B cell (primary cell): Measurements from ENCODE around the gene SPTB. TPM values are rescaled to one million over a fixed set of nuclear protein-coding genes. Genes with fewer than 3 reads are reported as not detected.

ENCODE experiments used
- ATAC-seq: fragments of 200-7000 bp; cut with Tn5 transposase; one replicate; pipeline ENCODE4 v1.10.0; 2021; ENCODE audit warnings: low read depth, mild to moderate bottlenecking, moderate number of reproducible peaks, moderate library complexity
- CTCF ChIA-PET: fragments of 350-600 bp; sonication (Branson Sonifier 250); formaldehyde crosslinking; loops from one replicate; lab custom pipeline; 2021; ENCODE audit warnings: antibody characterized with exemption, inconsistent platforms; lab: Charles Lee
- POLR2A ChIA-PET: fragments of 350-600 bp; sonication (Branson Sonifier 250); formaldehyde crosslinking; loops from one replicate; lab custom pipeline; 2021; ENCODE audit warnings: antibody characterized with exemption; lab: Charles Lee
- DNase-seq: peaks from one replicate; pipeline ENCODE4 v3.0.0; 2013
- H2AFZ ChIP-seq: 2 replicates; pipeline ENCODE4 v1.6.1; 2012; ENCODE audit warnings: mild to moderate bottlenecking, low read depth, low read length; ENCODE audit not compliant: insufficient read depth, poor library complexity, severe bottlenecking
- H3K27ac ChIP-seq, 2 donors: 1 replicate in 1 of 2; 2 replicates in 1 of 2; pipeline ENCODE4 v1.5.1; 2012 to 2013; ENCODE audit warnings: low read length in 2 of 2, mild to moderate bottlenecking in 2 of 2, moderate library complexity in 1 of 2
- H3K27me3 ChIP-seq, 4 experiments: fragments of 200-600 bp in 1 of 4; sonication (generic) in 1 of 4; replicated peaks in 1 of 4; 1 replicate in 2 of 4; 2 replicates in 2 of 4; pipeline versions ENCODE4 v1.6.1 to v1.7.0; 2013 to 2016; ENCODE audit warnings: low read length in 3 of 4, mild to moderate bottlenecking in 2 of 4, mixed read lengths in 1 of 4, moderate library complexity in 1 of 4; ENCODE audit not compliant: insufficient read depth in 4 of 4, control insufficient read depth in 3 of 4; ENCODE audit errors: control extremely low read depth in 1 of 4
- H3K36me3 ChIP-seq, 2 experiments: replicated peaks in 1 of 2; 1 replicate in 1 of 2; 2 replicates in 1 of 2; pipeline versions ENCODE4 v1.6.1 to v1.7.1; 2013; ENCODE audit warnings: low read length in 1 of 2; ENCODE audit not compliant: insufficient read depth in 2 of 2, control insufficient read depth in 1 of 2; ENCODE audit errors: control extremely low read depth in 1 of 2, extremely low read depth in 1 of 2
- H3K4me1 ChIP-seq, 2 donors: fragments of 200-600 bp in 1 of 2; sonication (generic) in 1 of 2; 1 replicate in 1 of 2; 2 replicates in 1 of 2; pipeline versions ENCODE4 v1.5.1 to v1.6.1; 2013 to 2017; ENCODE audit warnings: low read length in 2 of 2; ENCODE audit not compliant: control insufficient read depth in 2 of 2, insufficient read depth in 2 of 2
- H3K4me2 ChIP-seq: replicated peaks from 2 replicates; pipeline ENCODE3; 2012; ENCODE audit warnings: mild to moderate bottlenecking, low read depth, low read length; ENCODE audit not compliant: poor library complexity, severe bottlenecking
- H3K4me3 ChIP-seq, 5 experiments: fragments of 200-600 bp in 1 of 5; sonication (generic) in 1 of 5; 1 replicate in 3 of 5; 2 replicates in 2 of 5; pipeline versions ENCODE4 v1.5.1 to v1.7.0; 2011 to 2016; ENCODE audit warnings: low read length in 4 of 5, mild to moderate bottlenecking in 4 of 5, low read depth in 2 of 5, control low read depth in 1 of 5, moderate library complexity in 1 of 5; ENCODE audit not compliant: insufficient read depth in 1 of 5; ENCODE audit errors: control extremely low read depth in 1 of 5, extremely low read depth in 1 of 5
- H3K79me2 ChIP-seq: fragments of 200-600 bp; sonication (generic); one replicate; pipeline ENCODE4 v1.6.0; 2016; ENCODE audit warnings: low read length; ENCODE audit not compliant: control insufficient read depth, insufficient read depth
- H3K9ac ChIP-seq: fragments of 200-600 bp; sonication (generic); 2 replicates; pipeline ENCODE4 v1.6.1; 2017; ENCODE audit warnings: mild to moderate bottlenecking, low read length, moderate library complexity
- H3K9me3 ChIP-seq, 3 donors: one replicate each; pipeline versions ENCODE4 v1.6.1 to v1.7.1; 2013; ENCODE audit warnings: low read length in 2 of 3; ENCODE audit not compliant: control insufficient read depth in 2 of 3, insufficient read depth in 1 of 3; ENCODE audit errors: control extremely low read depth in 1 of 3
- H4K20me1 ChIP-seq: 2 replicates; pipeline ENCODE4 v1.6.0; 2012; ENCODE audit warnings: mild to moderate bottlenecking, low read length; ENCODE audit not compliant: insufficient read depth, control insufficient read depth, poor library complexity, severe bottlenecking
- H3K27ac Mint-ChIP-seq: one replicate; pipeline ENCODE4 v1.8.0; 2021; ENCODE audit warnings: mixed read lengths
- H3K27me3 Mint-ChIP-seq: one replicate; pipeline ENCODE4 v1.8.0; 2021; ENCODE audit warnings: mixed read lengths
- H3K4me1 Mint-ChIP-seq: one replicate; pipeline ENCODE4 v1.8.0; 2021; ENCODE audit warnings: mixed read lengths
- H3K4me3 Mint-ChIP-seq: one replicate; pipeline ENCODE4 v1.8.0; 2021; ENCODE audit warnings: mixed read lengths
- H3K9me3 Mint-ChIP-seq: one replicate; pipeline ENCODE4 v1.8.0; 2022; ENCODE audit warnings: mixed read lengths; ENCODE audit not compliant: insufficient read depth
- CTCF ChIP-seq: fragments of 200-600 bp; IDR thresholded peaks from one replicate; pipeline ENCODE4 v1.8.0; 2022; ENCODE audit warnings: antibody characterized with exemption, mild to moderate bottlenecking
- EZH2 ChIP-seq: IDR thresholded peaks from 2 replicates; pipeline ENCODE4 v1.6.1; 2012; ENCODE audit warnings: borderline replicate concordance, low read depth, mild to moderate bottlenecking, moderate library complexity, low read length; ENCODE audit not compliant: insufficient read depth, poor library complexity, severe bottlenecking
- WGBS: methylation state at CpG from one replicate; pipeline ENCODE4 v1.1.5; 2013; ENCODE audit warnings: missing lambda C conversion rate; ENCODE audit not compliant: insufficient coverage; 5-methylcytosine and 5-hydroxymethylcytosine counted together
- intact Hi-C: fragments of 100-400 bp; cut with micrococcal nuclease; formaldehyde crosslinking; loops from one replicate; pipeline ENCODE4 v1.10.0; 2022
- polyA plus RNA-seq: library from polyadenylated mRNA; depleted of rRNA; stranded (reverse); fragments of >200 nt; gene quantifications from 2 replicates; pipeline ENCODE4 v1.2.3, GENCODE V29; 2012
- total RNA-seq, 2 donors: library from RNA; stranded (reverse); fragments of 120-200 nt in 1 of 2; gene quantifications; 1 replicate in 1 of 2; 2 replicates in 1 of 2; pipeline versions ENCODE4 v1.2.3 to v1.2.4, GENCODE V29; 2013 to 2022

SPTB gene
- total and polyA plus RNA-seq, 2 donors (not counting 1 experiment from before 2014, with no cell fraction given), result 0.12 TPM; not detected in 1

- no peaks in the 10 kb centered on the region for H3K9me3 Mint-ChIP-seq
- TF ChIP-seq EZH2 (no peak), CTCF (no peak)
- Histone ChIP-seq H3K4me1 (no peaks in the 10 kb centered on the region), H3K4me3 (no peak overlapping the region), H3K9ac (no peak overlapping the region), H3K36me3 (no peaks in the 10 kb centered on the region), H3K27me3 (peaks cover 0 to 9% (median 2%) of the 10 kb centered on the region in 4 experiments), H4K20me1 (no peaks in the 10 kb centered on the region), H3K27ac (no peak overlapping the region), H3K79me2 (no peaks in the 10 kb centered on the region), H3K9me3 (no peaks in the 10 kb centered on the region), H2AFZ (no peak overlapping the region), H3K4me2 (no peak overlapping the region)
- no peak overlapping the region for H3K27ac Mint-ChIP-seq
- ChIA-PET POLR2A (interaction anchor here (0.8 kb wide), 1 partner anchor 9 kb away, joined by 3 read pairs; no protein-coding TSS in a partner anchor), CTCF (interaction anchor here (0.7 to 1.0 kb wide), 2 partner anchors 14 to 83 kb away, joined by 3 to 4 read pairs; no protein-coding TSS in a partner anchor)
- DNase-seq, result no peak
- ATAC-seq, result no peak
- H3K27me3 Mint-ChIP-seq, result peaks cover 54% of the 10 kb centered on the region
- 0% methylated on average over 2 of the region's 6 CpGs for WGBS
- H3K4me1 Mint-ChIP-seq, result no peaks in the 10 kb centered on the region
- intact Hi-C loops, result no loop called here
- no peak overlapping the region for H3K4me3 Mint-ChIP-seq
Observed at GRCh38 chr14:64906022-64906421, 26.3 kb upstream of the SPTB start.

GRCh38 chr14:64899958-64900357, 20.3 kb upstream of the SPTB start:
- Histone ChIP-seq H3K27ac (no peak overlapping the region), H3K79me2 (no peaks in the 10 kb centered on the region), H4K20me1 (no peaks in the 10 kb centered on the region), H3K4me2 (no peak overlapping the region), H3K9me3 (no peaks in the 10 kb centered on the region), H3K36me3 (no peaks in the 10 kb centered on the region), H3K4me3 (no peak overlapping the region), H3K9ac (no peak overlapping the region), H2AFZ (no peak overlapping the region), H3K27me3 (no peaks in the 10 kb centered on the region), H3K4me1 (no peaks in the 10 kb centered on the region)
- Mint-ChIP-seq H3K27me3 (peaks cover 42% of the 10 kb centered on the region), H3K4me1 (no peaks in the 10 kb centered on the region), H3K9me3 (no peaks in the 10 kb centered on the region), H3K4me3 (no peak overlapping the region), H3K27ac (no peak overlapping the region)
- ChIA-PET CTCF (interaction anchor here (0.6 to 4.0 kb wide), 5 partner anchors 9 to 87 kb away, joined by 3 to 30 read pairs (median 4); no protein-coding TSS in a partner anchor), POLR2A (no interaction called here)
- intact Hi-C loops, result no loop called here
- no peak for DNase-seq
- no peak for TF ChIP-seq EZH2
- no peak for TF ChIP-seq CTCF
- no CpG with 5 or more reads among the region's 1 CpG for whole genome bisulfite sequencing
- ATAC-seq, result no peak
